GM12873 (cell line): Measurements from ENCODE around the gene S100A9.
A peak's percentile ranks its signal among the peaks of the same experiment; 100 is the strongest.

Source experiments
- CTCF ChIP-seq: IDR thresholded peaks from 2 replicates; pipeline ENCODE4 v1.5.1; 2012; ENCODE audit warnings: low read depth, mild to moderate bottlenecking, moderate library complexity, low read length, control low read depth; ENCODE audit not compliant: insufficient read depth; ENCODE audit errors: missing control alignments

Gene S100A9

GRCh38 chr1:153354515-153355193 lies 3.0 kb upstream of the S100A9 start:
- TF ChIP-seq CTCF: peak; percentile 9

DNA sequence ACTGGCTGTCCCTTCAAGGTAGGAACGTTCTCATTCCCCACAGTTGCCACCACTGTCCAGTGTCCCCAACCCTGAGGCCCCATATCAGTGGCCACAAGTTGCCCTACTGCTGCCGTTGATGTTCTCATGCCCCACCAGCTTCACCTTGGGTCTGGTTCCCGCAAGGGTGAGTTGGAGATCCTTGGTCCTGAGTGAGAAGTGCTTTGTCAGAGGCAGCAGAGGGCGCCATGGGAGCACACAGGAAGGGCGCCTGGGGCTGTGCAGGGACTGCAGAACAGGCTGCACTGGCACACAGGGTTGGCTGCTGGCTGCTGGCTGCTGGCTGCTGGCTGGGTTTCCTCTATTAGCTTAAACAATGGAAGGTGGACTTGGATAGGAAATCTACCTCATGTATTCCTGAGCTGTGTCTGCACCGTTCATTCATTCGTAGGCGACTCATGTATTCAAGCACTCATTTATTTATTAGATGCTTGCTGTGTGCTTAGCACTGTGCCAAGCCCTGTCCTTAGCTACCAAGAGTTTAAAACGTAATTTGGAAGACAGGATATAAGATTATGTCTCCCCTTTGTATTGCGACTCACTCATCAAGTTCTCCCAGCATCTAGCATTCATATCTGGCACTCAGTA lies 2.1 kb upstream of the S100A9 start:
- TF ChIP-seq CTCF: peak; percentile 79

- no peak for TF ChIP-seq CTCF
Measured at GRCh38 chr1:153356392-153357075, 1.1 kb upstream of the S100A9 start.

DNA sequence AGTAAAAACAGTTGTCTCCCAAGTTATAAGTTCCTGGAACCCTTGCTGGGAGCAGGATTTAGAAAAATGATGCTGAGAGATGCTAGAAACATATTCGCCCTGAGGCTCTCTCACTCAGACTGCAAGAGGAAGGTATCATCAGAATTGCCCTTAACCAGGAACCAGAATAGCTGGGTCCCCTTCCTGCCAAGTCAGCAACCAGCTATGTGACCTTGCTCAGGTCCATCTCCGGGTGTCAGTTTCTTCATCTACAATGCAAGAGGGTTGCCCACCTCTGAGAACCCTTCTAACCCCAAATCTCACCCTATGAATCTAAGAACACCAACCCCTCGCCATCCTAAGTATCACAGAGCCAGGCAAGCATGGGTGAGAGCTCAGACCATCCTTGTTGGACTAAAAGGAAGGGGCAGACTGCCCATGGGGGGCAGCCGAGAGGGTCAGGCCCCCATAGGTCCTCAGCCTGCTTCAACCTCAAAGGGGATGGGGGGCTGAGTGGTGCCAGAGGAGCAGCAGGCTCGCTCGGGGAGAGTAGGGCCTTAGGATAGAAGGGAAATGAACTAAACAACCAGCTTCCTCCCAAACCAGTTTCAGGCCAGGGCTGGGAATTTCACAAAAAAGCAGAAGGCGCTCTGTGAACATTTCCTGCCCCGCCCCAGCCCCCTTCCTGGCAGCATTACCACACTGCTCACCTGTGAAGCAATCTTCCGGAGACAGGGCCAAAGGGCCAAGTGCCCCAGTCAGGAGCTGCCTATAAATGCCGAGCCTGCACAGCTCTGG lies 390 bp upstream of the S100A9 start:
- TF ChIP-seq CTCF: no peak

GRCh38 chr1:153358691-153358975 lies 979 bp downstream of the S100A9 start:
- TF ChIP-seq CTCF: no peak

- TF ChIP-seq CTCF: no peak
Measured at GRCh38 chr1:153359241-153359640, 1.6 kb downstream of the S100A9 start.

GRCh38 chr1:153360190-153360589 lies 2.5 kb downstream of the S100A9 start:
- TF ChIP-seq CTCF: no peak
